ENCODE measurements around the gene LAMA1.
A peak's percentile ranks its signal among the peaks of the same experiment; 100 is the strongest.

The LAMA1 gene

GRCh38 chr18:6928359-6928758, 189.2 kb downstream of the LAMA1 start:
- TF ChIP-seq, protein P1, sequence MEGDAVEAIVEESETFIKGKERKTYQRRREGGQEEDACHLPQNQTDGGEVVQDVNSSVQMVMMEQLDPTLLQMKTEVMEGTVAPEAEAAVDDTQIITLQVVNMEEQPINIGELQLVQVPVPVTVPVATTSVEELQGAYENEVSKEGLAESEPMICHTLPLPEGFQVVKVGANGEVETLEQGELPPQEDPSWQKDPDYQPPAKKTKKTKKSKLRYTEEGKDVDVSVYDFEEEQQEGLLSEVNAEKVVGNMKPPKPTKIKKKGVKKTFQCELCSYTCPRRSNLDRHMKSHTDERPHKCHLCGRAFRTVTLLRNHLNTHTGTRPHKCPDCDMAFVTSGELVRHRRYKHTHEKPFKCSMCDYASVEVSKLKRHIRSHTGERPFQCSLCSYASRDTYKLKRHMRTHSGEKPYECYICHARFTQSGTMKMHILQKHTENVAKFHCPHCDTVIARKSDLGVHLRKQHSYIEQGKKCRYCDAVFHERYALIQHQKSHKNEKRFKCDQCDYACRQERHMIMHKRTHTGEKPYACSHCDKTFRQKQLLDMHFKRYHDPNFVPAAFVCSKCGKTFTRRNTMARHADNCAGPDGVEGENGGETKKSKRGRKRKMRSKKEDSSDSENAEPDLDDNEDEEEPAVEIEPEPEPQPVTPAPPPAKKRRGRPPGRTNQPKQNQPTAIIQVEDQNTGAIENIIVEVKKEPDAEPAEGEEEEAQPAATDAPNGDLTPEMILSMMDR (IDR thresholded peaks at IDR 0.05; ENCODE audit: low read depth, low read length, missing control alignments) = no peak
- in situ Hi-C loops (cut with HindIII; ENCODE audit: low sequenced_read_pairs) = no loop called here
- DNase-seq (ENCODE audit: low read depth) = no peak
- no peak overlapping the region for H3K4me3 ChIP-seq (ENCODE audit: low read depth, low read length)

GRCh38 chr18:6927153-6927552, 190.4 kb downstream of the LAMA1 start:
- in situ Hi-C loops (cut with HindIII; ENCODE audit: low sequenced_read_pairs) = no loop called here

DNA sequence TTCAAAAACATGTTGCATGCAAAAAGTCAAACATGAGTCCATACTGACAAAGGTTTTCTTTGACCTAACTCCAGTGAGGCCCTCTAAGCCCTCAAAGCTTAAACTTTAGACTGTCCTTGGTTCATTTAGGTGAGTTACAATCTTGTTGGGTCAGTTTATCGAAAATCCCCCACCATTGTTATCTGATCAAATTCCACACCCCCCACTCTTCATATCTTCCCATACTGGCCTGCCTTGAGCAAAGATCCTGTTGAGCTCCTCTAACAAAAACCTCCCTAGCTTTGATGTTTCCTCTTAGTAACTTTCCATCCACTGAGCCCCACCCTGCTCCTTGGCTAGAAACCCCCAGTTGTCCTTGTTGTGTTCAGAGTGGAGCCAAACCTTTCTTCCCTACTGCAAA, 194.4 kb downstream of the LAMA1 start:
- H3K4me3 ChIP-seq (ENCODE audit: low read depth, low read length) = no peak overlapping the region
- TF ChIP-seq, protein P1 (IDR thresholded peaks at IDR 0.05; ENCODE audit: low read depth, low read length, missing control alignments) = no peak
- DNase-seq (ENCODE audit: low read depth) = no peak
- in situ Hi-C loops (cut with HindIII; ENCODE audit: low sequenced_read_pairs) = no loop called here

More at GRCh38 chr18:6927153-6927552, 190.4 kb downstream of the LAMA1 start:
- TF ChIP-seq, protein P1 (IDR thresholded peaks at IDR 0.05; ENCODE audit: low read depth, low read length, missing control alignments) = no peak
- no peak overlapping the region for H3K4me3 ChIP-seq (ENCODE audit: low read depth, low read length)
- DNase-seq (ENCODE audit: low read depth) = no peak

DNA sequence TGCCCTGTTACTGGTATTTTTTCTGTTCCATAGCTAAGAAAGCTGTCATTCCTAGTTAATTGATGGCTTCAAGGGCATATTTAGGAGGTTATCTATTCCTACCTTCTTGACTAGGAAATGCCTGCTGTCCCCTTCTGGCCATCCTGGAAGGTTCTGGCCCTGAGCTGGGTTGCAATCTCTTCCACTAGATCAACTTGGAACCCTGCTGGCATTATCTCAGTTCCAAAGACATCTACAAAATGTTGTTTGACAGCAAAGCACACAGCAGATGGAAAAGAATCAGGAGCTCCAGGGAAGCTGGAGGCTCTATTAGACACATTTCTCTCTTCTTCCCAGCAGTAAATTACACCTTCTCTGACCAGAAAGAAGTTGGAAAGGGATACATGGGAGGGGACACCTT, 196.0 kb downstream of the LAMA1 start:
- TF ChIP-seq, protein P1 (IDR thresholded peaks at IDR 0.05; ENCODE audit: low read depth, low read length, missing control alignments) = no peak
- no peak overlapping the region for H3K4me3 ChIP-seq (ENCODE audit: low read depth, low read length)
- in situ Hi-C loops (cut with HindIII; ENCODE audit: low sequenced_read_pairs) = no loop called here
- DNase-seq (ENCODE audit: low read depth) = no peak

DNA sequence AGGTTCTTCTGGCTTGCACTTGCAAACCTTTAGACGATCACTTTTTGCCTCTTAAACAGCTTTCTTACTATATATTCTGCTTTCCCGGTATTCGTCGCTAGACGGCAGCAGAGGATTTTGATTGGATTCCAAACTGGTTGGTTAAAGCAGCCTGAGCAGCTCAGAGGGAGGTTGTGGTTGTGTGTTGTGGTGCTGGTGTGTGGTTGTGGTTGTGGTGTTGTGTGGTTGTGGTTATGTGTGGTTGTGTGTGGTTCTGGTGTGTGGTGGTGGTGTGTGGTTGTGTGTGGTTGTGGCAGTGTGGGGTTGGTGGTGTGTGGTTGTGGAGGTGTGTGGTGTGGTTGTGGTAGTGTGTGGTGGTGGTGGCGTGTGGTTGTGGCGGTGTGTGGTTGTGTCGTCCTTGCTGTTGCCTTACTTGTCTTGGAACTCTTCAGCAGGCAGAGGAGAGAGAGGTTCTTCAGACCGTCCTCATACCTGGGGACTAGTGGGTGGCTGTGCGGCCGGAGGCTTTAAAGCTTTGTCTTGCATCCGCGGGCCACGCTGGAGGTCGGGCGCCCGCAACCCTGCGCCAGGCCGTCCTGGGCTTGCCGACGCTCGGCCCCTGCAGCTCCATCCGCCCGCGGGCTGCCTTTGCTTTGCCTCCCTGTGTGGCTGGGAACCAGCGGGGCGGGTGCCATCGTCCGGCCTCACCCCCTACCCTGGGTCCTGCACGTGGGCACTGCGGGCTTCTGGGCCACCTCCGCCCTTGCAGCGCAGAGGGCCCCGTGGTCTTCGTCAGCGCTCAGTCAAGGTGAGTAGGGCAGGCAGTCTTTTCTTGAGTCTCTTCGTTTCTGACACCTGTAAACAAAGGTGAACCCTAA, 197.3 kb downstream of the LAMA1 start:
- no peak overlapping the region for H3K4me3 ChIP-seq (ENCODE audit: low read depth, low read length)
- DNase-seq (ENCODE audit: low read depth) = peak; percentile 44
- in situ Hi-C loops (cut with HindIII; ENCODE audit: low sequenced_read_pairs) = no loop called here
- TF ChIP-seq, protein P1 (IDR thresholded peaks at IDR 0.05; ENCODE audit: low read depth, low read length, missing control alignments) = peak; percentile 91

GRCh38 chr18:6917072-6917471, 200.5 kb downstream of the LAMA1 start:
- H3K4me3 ChIP-seq (ENCODE audit: low read depth, low read length) = no peak overlapping the region
- DNase-seq (ENCODE audit: low read depth) = no peak
- in situ Hi-C loops (cut with HindIII; ENCODE audit: low sequenced_read_pairs) = no loop called here
- TF ChIP-seq, protein P1 (IDR thresholded peaks at IDR 0.05; ENCODE audit: low read depth, low read length, missing control alignments) = no peak
